IMR-90 (cell line): ENCODE results near the gene ABLIM3.

ENCODE experiments used
- BHLHE40 ChIP-seq: fragments of 150-350 bp; IDR thresholded peaks from 2 replicates; pipeline ENCODE4 v1.6.1; 2016; ENCODE audit warnings: mild to moderate bottlenecking, low read depth, low read length
- CHD1 ChIP-seq: IDR thresholded peaks from 2 replicates; pipeline ENCODE4 v1.6.1; 2012; ENCODE audit warnings: low read depth, low read length, improper control_type of control experiment
- CTCF ChIP-seq: conservative IDR thresholded peaks from 2 replicates; pipeline ENCODE4 v1.5.1; 2012; ENCODE audit warnings: mild to moderate bottlenecking, low read depth, low read length, improper control_type of control experiment
- ELK1 ChIP-seq: fragments of 150-350 bp; IDR thresholded peaks from 2 replicates; pipeline ENCODE4 v1.6.1; 2016; ENCODE audit warnings: low read depth, mild to moderate bottlenecking, low read length, moderate library complexity, borderline replicate concordance
- FOS ChIP-seq: fragments of 150-350 bp; IDR thresholded peaks from 2 replicates; pipeline ENCODE4 v1.6.1; 2016; ENCODE audit warnings: low read depth, low read length
- MAZ ChIP-seq: IDR thresholded peaks from 2 replicates; pipeline ENCODE4 v1.6.1; 2012; ENCODE audit warnings: low read depth, mild to moderate bottlenecking, low read length, improper control_type of control experiment, moderate library complexity, borderline replicate concordance
- MXI1 ChIP-seq: IDR thresholded peaks from 2 replicates; pipeline ENCODE4 v1.6.1; 2012; ENCODE audit warnings: low read depth, mild to moderate bottlenecking, low read length, moderate library complexity, borderline replicate concordance
- POLR2A ChIP-seq: IDR thresholded peaks from 2 replicates; pipeline ENCODE4 v1.6.1; 2012; ENCODE audit warnings: mild to moderate bottlenecking, low read depth, low read length
- RCOR1 ChIP-seq: IDR thresholded peaks from 2 replicates; pipeline ENCODE4 v1.6.1; 2012; ENCODE audit warnings: mild to moderate bottlenecking, low read length, improper control_type of control experiment; ENCODE audit not compliant: insufficient replicate concordance
- RFX5 ChIP-seq: IDR thresholded peaks from 2 replicates; pipeline ENCODE4 v1.8.0; 2012; ENCODE audit warnings: low read depth, mild to moderate bottlenecking, low read length, moderate library complexity
- USF2 ChIP-seq: fragments of 150-350 bp; IDR thresholded peaks from 2 replicates; pipeline ENCODE4 v1.6.1; 2017; ENCODE audit warnings: mild to moderate bottlenecking, antibody characterized with exemption, low read length, low read depth

GRCh38 chr5:149141957-149142851 is 911 bp downstream of the ABLIM3 start:
- TF ChIP-seq CTCF (no peak), POLR2A (peak; percentile 11; the same call in 1 of the 2 replicates), MAZ (peak; percentile 95; the same call in 1 of the 2 replicates), RFX5 (no peak), FOS (no peak), RCOR1 (no peak), ELK1 (no peak), MXI1 (0 out of 2 replicates have a peak, but pooled peaks have one; percentile 10), USF2 (no peak), CHD1 (no peak), BHLHE40 (no peak)
